Thoracic aorta (tissue), 2 donors: ENCODE results near the gene RIC3. TPM values are rescaled to one million over a fixed set of nuclear protein-coding genes. Genes with fewer than 3 reads are reported as not detected.

Experiments
- ATAC-seq: fragments of 150-250 bp; one replicate; pipeline ENCODE4 v1.8.0; 2017; ENCODE audit warnings: low read depth; ENCODE audit not compliant: insufficient number of reproducible peaks, low FRiP score
- DNase-seq: peaks from one replicate; pipeline ENCODE4 v3.0.0-alpha.2; 2020; ENCODE audit warnings: low spot score
- H3K27ac ChIP-seq, 2 donors: fragments of 200-600 bp; sonication (generic); 1 replicate in 1 of 2; 2 replicates in 1 of 2; pipeline ENCODE4 v1.5.1; 2016; ENCODE audit warnings: mild to moderate bottlenecking in 2 of 2, moderate library complexity in 2 of 2
- H3K27me3 ChIP-seq: fragments of 200-600 bp; sonication (generic); replicated peaks from 2 replicates; pipeline ENCODE4 v1.6.0; 2016; ENCODE audit warnings: mild to moderate bottlenecking; ENCODE audit not compliant: insufficient read depth
- H3K36me3 ChIP-seq: fragments of 200-600 bp; sonication (generic); one replicate; pipeline ENCODE4 v1.5.1; 2016
- H3K4me1 ChIP-seq, 2 donors: fragments of 200-600 bp; sonication (generic); 1 replicate in 1 of 2; 2 replicates in 1 of 2; pipeline versions ENCODE4 v1.5.1 to v1.6.0; 2016; ENCODE audit warnings: low read depth in 2 of 2, mild to moderate bottlenecking in 1 of 2; ENCODE audit not compliant: control insufficient read depth in 1 of 2
- H3K4me3 ChIP-seq: fragments of 200-600 bp; sonication (generic); 2 replicates; pipeline ENCODE4 v1.5.1; 2016; ENCODE audit warnings: mild to moderate bottlenecking
- H3K9me3 ChIP-seq: fragments of 200-600 bp; sonication (generic); 2 replicates; pipeline ENCODE4 v1.5.1; 2016
- total RNA-seq, 2 donors: library from RNA; depleted of rRNA; stranded (reverse); fragments of >200 nt; gene quantifications; one replicate each; pipeline versions ENCODE4 v1.1.0 to v1.2.3, GENCODE V29; 2016
- TF ChIP-seq, protein P1 (sequence below): fragments of 200-600 bp; sonication (generic); IDR thresholded peaks from one replicate; pipeline ENCODE4 v1.5.1; 2019; ENCODE audit warnings: antibody characterized with exemption

Gene RIC3
- total RNA-seq, 2 donors from 2014 or later, result 13.1 to 17.7 TPM

- H3K27ac ChIP-seq, result no peak overlapping the region
- H3K4me1 ChIP-seq, result peaks cover 0 to 23% of the 10 kb centered on the region in 2 donors
- DNase-seq (no peak), ATAC-seq (no peak)
- TF ChIP-seq, protein P1, sequence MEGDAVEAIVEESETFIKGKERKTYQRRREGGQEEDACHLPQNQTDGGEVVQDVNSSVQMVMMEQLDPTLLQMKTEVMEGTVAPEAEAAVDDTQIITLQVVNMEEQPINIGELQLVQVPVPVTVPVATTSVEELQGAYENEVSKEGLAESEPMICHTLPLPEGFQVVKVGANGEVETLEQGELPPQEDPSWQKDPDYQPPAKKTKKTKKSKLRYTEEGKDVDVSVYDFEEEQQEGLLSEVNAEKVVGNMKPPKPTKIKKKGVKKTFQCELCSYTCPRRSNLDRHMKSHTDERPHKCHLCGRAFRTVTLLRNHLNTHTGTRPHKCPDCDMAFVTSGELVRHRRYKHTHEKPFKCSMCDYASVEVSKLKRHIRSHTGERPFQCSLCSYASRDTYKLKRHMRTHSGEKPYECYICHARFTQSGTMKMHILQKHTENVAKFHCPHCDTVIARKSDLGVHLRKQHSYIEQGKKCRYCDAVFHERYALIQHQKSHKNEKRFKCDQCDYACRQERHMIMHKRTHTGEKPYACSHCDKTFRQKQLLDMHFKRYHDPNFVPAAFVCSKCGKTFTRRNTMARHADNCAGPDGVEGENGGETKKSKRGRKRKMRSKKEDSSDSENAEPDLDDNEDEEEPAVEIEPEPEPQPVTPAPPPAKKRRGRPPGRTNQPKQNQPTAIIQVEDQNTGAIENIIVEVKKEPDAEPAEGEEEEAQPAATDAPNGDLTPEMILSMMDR, result no peak
- no peak overlapping the region for H3K4me3 ChIP-seq
- H3K9me3 ChIP-seq, result no peaks in the 10 kb centered on the region
- no peaks in the 10 kb centered on the region for H3K27me3 ChIP-seq
- no peaks in the 10 kb centered on the region for H3K36me3 ChIP-seq
Measured at GRCh38 chr11:8083088-8083395, 85.8 kb downstream of the RIC3 start.

DNA sequence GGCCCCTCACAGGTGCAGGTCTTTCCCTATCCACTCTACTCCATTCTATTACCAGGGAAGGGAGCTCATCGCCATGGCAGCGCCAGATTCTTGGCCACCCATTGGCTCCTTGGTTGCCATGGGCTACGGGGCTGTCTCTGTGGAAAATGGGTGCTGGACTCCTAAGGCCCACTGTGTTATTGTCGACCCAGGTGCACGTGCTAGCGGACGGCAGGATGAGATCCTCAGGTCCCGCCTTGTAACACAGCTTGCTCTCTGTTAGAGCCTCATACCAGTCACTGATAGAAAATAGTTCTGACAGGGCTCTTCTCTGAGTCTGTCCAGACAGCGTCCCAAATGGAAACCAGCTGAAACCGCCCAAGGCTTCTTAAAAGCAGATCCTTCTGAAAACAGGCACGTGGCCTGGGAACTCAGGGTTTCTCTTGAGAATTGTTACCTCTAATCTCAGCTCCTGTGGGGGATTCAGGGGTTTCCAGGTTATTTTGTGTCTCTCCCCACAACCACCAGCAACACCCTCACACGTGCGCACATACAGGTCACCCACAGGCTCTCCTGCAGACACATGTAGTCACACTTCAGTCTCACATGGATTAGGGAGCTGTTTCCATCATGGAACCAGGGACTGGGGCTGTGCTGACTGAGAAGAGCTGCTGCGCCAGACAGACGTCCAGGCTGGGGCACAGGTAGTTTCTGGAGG lies 86.3 kb downstream of the RIC3 start:
- Histone ChIP-seq H3K27ac (no peak overlapping the region), H3K36me3 (no peaks in the 10 kb centered on the region), H3K27me3 (no peaks in the 10 kb centered on the region), H3K4me3 (no peak overlapping the region), H3K9me3 (no peaks in the 10 kb centered on the region), H3K4me1 (peaks cover 0 to 23% of the 10 kb centered on the region in 2 donors)
- TF ChIP-seq, protein P1, result no peak
- ATAC-seq, result no peak
- DNase-seq, result no peak

- Histone ChIP-seq H3K4me1 (peaks cover 0 to 23% of the 10 kb centered on the region in 2 donors), H3K4me3 (peak overlapping the region; percentile 70), H3K27ac (no peak overlapping the region), H3K9me3 (no peaks in the 10 kb centered on the region), H3K27me3 (no peaks in the 10 kb centered on the region), H3K36me3 (no peaks in the 10 kb centered on the region)
- TF ChIP-seq, protein P1, result no peak
- ATAC-seq (no peak), DNase-seq (no peak)
Measured at GRCh38 chr11:8081591-8082250, 87.1 kb downstream of the RIC3 start.

DNA sequence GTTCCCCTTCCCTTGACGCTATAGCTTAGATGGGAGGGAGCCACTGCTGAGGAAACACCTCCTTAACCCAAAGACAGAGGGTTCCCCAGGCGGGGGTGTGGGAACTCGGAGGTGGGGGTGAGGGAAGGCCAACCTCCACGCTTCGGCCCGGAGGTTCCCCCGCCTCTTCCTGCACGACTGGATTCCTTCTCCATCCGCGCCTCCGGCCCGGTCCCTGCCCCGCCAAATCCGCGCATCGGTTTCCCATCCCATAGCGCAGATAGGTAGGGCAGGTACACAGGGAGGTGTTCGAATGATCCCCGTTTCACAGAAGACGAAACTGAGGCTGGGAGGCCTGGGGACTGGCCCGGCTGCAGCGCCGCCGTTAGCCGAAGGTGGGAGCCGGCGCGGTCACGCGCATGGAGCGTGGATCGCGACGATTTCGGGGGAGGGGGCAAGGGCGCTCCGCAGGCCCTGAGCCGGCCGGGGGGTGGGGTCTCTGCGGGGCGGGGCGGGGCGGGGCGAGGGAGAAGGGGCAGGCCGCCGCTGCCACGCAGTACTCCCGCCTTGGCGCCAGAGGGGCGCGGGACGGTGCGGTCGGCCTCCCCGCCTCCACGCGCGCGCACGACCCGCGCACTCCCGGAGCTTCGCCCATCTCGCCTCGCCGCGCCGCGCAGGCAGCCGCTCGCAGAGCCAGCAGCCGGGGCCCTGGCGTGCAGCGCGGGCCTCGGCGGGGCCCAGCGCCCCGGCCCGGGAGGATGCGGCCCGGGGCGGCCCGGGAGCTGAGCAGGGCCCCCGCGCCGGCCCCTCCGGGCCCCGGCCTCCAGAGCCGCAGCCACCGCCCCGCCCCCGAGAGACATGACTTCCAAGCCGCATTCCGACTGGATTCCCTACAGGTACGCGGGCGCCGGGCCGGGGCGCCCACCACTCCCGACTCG lies 87.9 kb downstream of the RIC3 start, which contains the start of gene TUB:
Gene TUB, plus strand, starts transcription at position 538 of the 917 bp plus-strand sequence. Its CDS starts 300 bp downstream, at position 838.
- no peaks in the 10 kb centered on the region for H3K27me3 ChIP-seq
- no peaks in the 10 kb centered on the region for H3K9me3 ChIP-seq
- H3K27ac ChIP-seq, result no peak within 1 kb of the TSS
- no peak for DNase-seq
- TF ChIP-seq, protein P1, result no peak
- ATAC-seq, result no peak
- peak within 1 kb of the TSS; percentile 70 for H3K4me3 ChIP-seq
- H3K36me3 ChIP-seq, result no peaks in the 10 kb centered on the region
- H3K4me1 ChIP-seq, result peaks cover 0 to 23% of the 10 kb centered on the region in 2 donors
